ENCODE measurements around the gene ZNF774.

The ZNF774 gene

GRCh38 chr15:90386221-90386620, 34.1 kb downstream of the ZNF774 start:
- H3K4me1 ChIP-seq (ENCODE audit: control insufficient read depth, low read depth, low read length) = peaks cover 2% of the 10 kb centered on the region
- WGBS (ENCODE audit: extremely low coverage, insufficient coverage, low lambda C conversion rate) = no CpG with 5 or more reads among the region's 2 CpGs

GRCh38 chr15:90387534-90388461, 35.7 kb downstream of the ZNF774 start, which contains the start of gene IQGAP1:
TSS of gene IQGAP1 (plus strand) at chr15:90388242. CDS start at chr15:90388342, 100 bp downstream.
- peak; percentile 98 for DNase-seq
- Histone ChIP-seq H3K36me3 (ENCODE audit: control insufficient read depth, insufficient read depth, low read length) (no peaks in the 10 kb centered on the region), H2AK5ac (ENCODE audit: low read length) (no peak within 1 kb of the TSS), H3K4me1 (ENCODE audit: control insufficient read depth, low read depth, low read length) (peaks cover 10% of the 10 kb centered on the region), H3K4ac (ENCODE audit: low read depth, low read length) (peak within 1 kb of the TSS; percentile 99), H3K4me3 (ENCODE audit: low read length) (peak within 1 kb of the TSS; percentile 97), H3K27me3 (ENCODE audit: insufficient read depth, low read length, poor library complexity) (no peaks in the 10 kb centered on the region), H3K9ac (ENCODE audit: low read length) (peak within 1 kb of the TSS; percentile 98), H3K27ac (ENCODE audit: low read depth, low read length) (peak within 1 kb of the TSS; percentile 92), H3K79me2 (ENCODE audit: control insufficient read depth, insufficient read depth, low read length) (peaks cover 30% of the 10 kb centered on the region), H3K18ac (ENCODE audit: low read length) (peak within 1 kb of the TSS; percentile 100), H3K23ac (ENCODE audit: low read length) (peak within 1 kb of the TSS; percentile 94), H3K79me1 (ENCODE audit: low read length) (peaks cover 5% of the 10 kb centered on the region), H2BK120ac (ENCODE audit: low read depth, low read length) (peak within 1 kb of the TSS; percentile 95), H3K56ac (ENCODE audit: low read length) (peak within 1 kb of the TSS; percentile 96), H4K5ac (ENCODE audit: low read length) (no peak within 1 kb of the TSS), H2BK5ac (ENCODE audit: low read length) (no peak within 1 kb of the TSS), H4K8ac (ENCODE audit: low read depth, low read length) (peak within 1 kb of the TSS; percentile 97), H3K4me2 (ENCODE audit: low read length) (peak within 1 kb of the TSS; percentile 76), H2BK15ac (replicated peaks; ENCODE audit: low read depth) (peak within 1 kb of the TSS; percentile 39)
- no CpG with 5 or more reads among the region's 62 CpGs for WGBS (ENCODE audit: extremely low coverage, insufficient coverage, low lambda C conversion rate)

More at GRCh38 chr15:90386221-90386620, 34.1 kb downstream of the ZNF774 start:
- Histone ChIP-seq H2BK120ac (ENCODE audit: low read depth, low read length) (no peak overlapping the region), H3K27me3 (ENCODE audit: insufficient read depth, low read length, poor library complexity) (no peaks in the 10 kb centered on the region), H3K9ac (ENCODE audit: low read length) (no peak overlapping the region), H3K27ac (ENCODE audit: low read depth, low read length) (no peak overlapping the region), H4K8ac (ENCODE audit: low read depth, low read length) (no peak overlapping the region), H3K4me2 (ENCODE audit: low read length) (no peak overlapping the region), H2BK5ac (ENCODE audit: low read length) (no peak overlapping the region), H3K36me3 (ENCODE audit: control insufficient read depth, insufficient read depth, low read length) (no peaks in the 10 kb centered on the region), H3K56ac (ENCODE audit: low read length) (no peak overlapping the region), H3K79me1 (ENCODE audit: low read length) (peaks cover under 1% of the 10 kb centered on the region), H2BK15ac (replicated peaks; ENCODE audit: low read depth) (no peak overlapping the region), H3K18ac (ENCODE audit: low read length) (no peak overlapping the region), H4K5ac (ENCODE audit: low read length) (no peak overlapping the region), H3K4me3 (ENCODE audit: low read length) (no peak overlapping the region), H3K4ac (ENCODE audit: low read depth, low read length) (no peak overlapping the region), H3K23ac (ENCODE audit: low read length) (no peak overlapping the region), H2AK5ac (ENCODE audit: low read length) (no peak overlapping the region), H3K79me2 (ENCODE audit: control insufficient read depth, insufficient read depth, low read length) (peaks cover 24% of the 10 kb centered on the region)
- DNase-seq = no peak

GRCh38 chr15:90388462-90389380, 36.6 kb downstream of the ZNF774 start:
- H4K5ac ChIP-seq (ENCODE audit: low read length) = no peak overlapping the region
- no peaks in the 10 kb centered on the region for H3K27me3 ChIP-seq (ENCODE audit: insufficient read depth, low read length, poor library complexity)
- no peaks in the 10 kb centered on the region for H3K36me3 ChIP-seq (ENCODE audit: control insufficient read depth, insufficient read depth, low read length)
- peak overlapping the region; percentile 98 for H3K9ac ChIP-seq (ENCODE audit: low read length)
- H2AK5ac ChIP-seq (ENCODE audit: low read length) = no peak overlapping the region
- H3K56ac ChIP-seq (ENCODE audit: low read length) = peak overlapping the region; percentile 96
- peak overlapping the region; percentile 97 for H3K4me3 ChIP-seq (ENCODE audit: low read length)
- no peak overlapping the region for H2BK5ac ChIP-seq (ENCODE audit: low read length)
- peak overlapping the region; percentile 94 for H3K23ac ChIP-seq (ENCODE audit: low read length)
- H2BK15ac ChIP-seq (replicated peaks; ENCODE audit: low read depth) = peak overlapping the region; percentile 39
- H3K79me2 ChIP-seq (ENCODE audit: control insufficient read depth, insufficient read depth, low read length) = peaks cover 36% of the 10 kb centered on the region
- peak overlapping the region; percentile 76 for H3K4me2 ChIP-seq (ENCODE audit: low read length)
- WGBS (ENCODE audit: extremely low coverage, insufficient coverage, low lambda C conversion rate) = no CpG with 5 or more reads among the region's 52 CpGs
- peak; percentile 68 for DNase-seq
- H4K8ac ChIP-seq (ENCODE audit: low read depth, low read length) = peak overlapping the region; percentile 93
- peak overlapping the region; percentile 100 for H3K18ac ChIP-seq (ENCODE audit: low read length)
- H3K4ac ChIP-seq (ENCODE audit: low read depth, low read length) = peak overlapping the region; percentile 99
- H3K79me1 ChIP-seq (ENCODE audit: low read length) = peaks cover 5% of the 10 kb centered on the region
- H3K4me1 ChIP-seq (ENCODE audit: control insufficient read depth, low read depth, low read length) = peaks cover 10% of the 10 kb centered on the region
- H3K27ac ChIP-seq (ENCODE audit: low read depth, low read length) = peak overlapping the region; percentile 92
- peak overlapping the region; percentile 95 for H2BK120ac ChIP-seq (ENCODE audit: low read depth, low read length)

- Histone ChIP-seq H4K5ac (ENCODE audit: low read length) (no peak overlapping the region), H3K4me3 (ENCODE audit: low read length) (no peak overlapping the region)
- no CpG with 5 or more reads among the region's 6 CpGs for WGBS (ENCODE audit: extremely low coverage, insufficient coverage, low lambda C conversion rate)
Observed at GRCh38 chr15:90389513-90389912, 37.4 kb downstream of the ZNF774 start.

GRCh38 chr15:90393040-90393439, 41.0 kb downstream of the ZNF774 start:
- Histone ChIP-seq H3K79me1 (ENCODE audit: low read length) (peaks cover 14% of the 10 kb centered on the region), H2BK120ac (ENCODE audit: low read depth, low read length) (no peak overlapping the region), H3K27me3 (ENCODE audit: insufficient read depth, low read length, poor library complexity) (no peaks in the 10 kb centered on the region)

More at GRCh38 chr15:90389513-90389912, 37.4 kb downstream of the ZNF774 start:
- no peak overlapping the region for H4K8ac ChIP-seq (ENCODE audit: low read depth, low read length)
- H3K18ac ChIP-seq (ENCODE audit: low read length) = no peak overlapping the region
- no peak overlapping the region for H3K27ac ChIP-seq (ENCODE audit: low read depth, low read length)
- H2BK120ac ChIP-seq (ENCODE audit: low read depth, low read length) = no peak overlapping the region
- H3K23ac ChIP-seq (ENCODE audit: low read length) = no peak overlapping the region
- H3K36me3 ChIP-seq (ENCODE audit: control insufficient read depth, insufficient read depth, low read length) = no peaks in the 10 kb centered on the region
- no peaks in the 10 kb centered on the region for H3K27me3 ChIP-seq (ENCODE audit: insufficient read depth, low read length, poor library complexity)
- peaks cover 8% of the 10 kb centered on the region for H3K79me1 ChIP-seq (ENCODE audit: low read length)
- no peak for DNase-seq
- H3K79me2 ChIP-seq (ENCODE audit: control insufficient read depth, insufficient read depth, low read length) = peaks cover 43% of the 10 kb centered on the region
- H2BK5ac ChIP-seq (ENCODE audit: low read length) = no peak overlapping the region
- H3K9ac ChIP-seq (ENCODE audit: low read length) = peak overlapping the region; percentile 98
- H2AK5ac ChIP-seq (ENCODE audit: low read length) = no peak overlapping the region
- H3K4ac ChIP-seq (ENCODE audit: low read depth, low read length) = no peak overlapping the region
- H3K56ac ChIP-seq (ENCODE audit: low read length) = peak overlapping the region; percentile 96
- H2BK15ac ChIP-seq (replicated peaks; ENCODE audit: low read depth) = no peak overlapping the region
- H3K4me1 ChIP-seq (ENCODE audit: control insufficient read depth, low read depth, low read length) = peaks cover 13% of the 10 kb centered on the region
- H3K4me2 ChIP-seq (ENCODE audit: low read length) = peak overlapping the region; percentile 27

More at GRCh38 chr15:90393040-90393439, 41.0 kb downstream of the ZNF774 start:
- H3K18ac ChIP-seq (ENCODE audit: low read length) = no peak overlapping the region
- H2BK5ac ChIP-seq (ENCODE audit: low read length) = no peak overlapping the region
- no peak overlapping the region for H3K23ac ChIP-seq (ENCODE audit: low read length)
- H3K27ac ChIP-seq (ENCODE audit: low read depth, low read length) = no peak overlapping the region
- no peaks in the 10 kb centered on the region for H3K36me3 ChIP-seq (ENCODE audit: control insufficient read depth, insufficient read depth, low read length)
- no peak overlapping the region for H3K4me3 ChIP-seq (ENCODE audit: low read length)
- DNase-seq = no peak
- WGBS (ENCODE audit: extremely low coverage, insufficient coverage, low lambda C conversion rate) = no CpG with 5 or more reads among the region's 1 CpG
- peaks cover 14% of the 10 kb centered on the region for H3K4me1 ChIP-seq (ENCODE audit: control insufficient read depth, low read depth, low read length)
- no peak overlapping the region for H2AK5ac ChIP-seq (ENCODE audit: low read length)
- no peak overlapping the region for H3K9ac ChIP-seq (ENCODE audit: low read length)
- H3K4me2 ChIP-seq (ENCODE audit: low read length) = no peak overlapping the region
- no peak overlapping the region for H3K4ac ChIP-seq (ENCODE audit: low read depth, low read length)
- no peak overlapping the region for H4K8ac ChIP-seq (ENCODE audit: low read depth, low read length)
- no peak overlapping the region for H2BK15ac ChIP-seq (replicated peaks; ENCODE audit: low read depth)
- peaks cover 62% of the 10 kb centered on the region for H3K79me2 ChIP-seq (ENCODE audit: control insufficient read depth, insufficient read depth, low read length)
- no peak overlapping the region for H3K56ac ChIP-seq (ENCODE audit: low read length)
- no peak overlapping the region for H4K5ac ChIP-seq (ENCODE audit: low read length)

Measured in mesendoderm (in vitro differentiated cells).